Forelimb muscle (tissue), 1 donor: Measurements from ENCODE around the gene PAX3. TPM values are rescaled to one million over a fixed set of nuclear protein-coding genes. Genes with fewer than 3 reads are reported as not detected.

Experiments
- DNase-seq: peaks from one replicate; pipeline ENCODE4 v3.0.0-alpha.2; 2013; ENCODE audit warnings: low read depth
- polyA plus RNA-seq: library from polyadenylated mRNA; unstranded; fragments of 120-200 nt; gene quantifications from one replicate; pipeline ENCODE4 v1.2.1, GENCODE V29; 2013; ENCODE audit not compliant: insufficient read length

Gene PAX3
- polyA plus RNA-seq, 1 donor, result 1.5 TPM

GRCh38 chr2:222310747-222311318, 12.0 kb upstream of the PAX3 start:
- no peak for DNase-seq

- no peak for DNase-seq
These were observed 11.0 kb upstream of the PAX3 start for GRCh38 chr2:222309766-222310165.

- DNase-seq, result no peak
These were observed 10.6 kb upstream of the PAX3 start for GRCh38 chr2:222309361-222309760.

GRCh38 chr2:222307978-222308730, 9.4 kb upstream of the PAX3 start:
- DNase-seq, result no peak

- no peak for DNase-seq
These were observed 8.5 kb upstream of the PAX3 start for GRCh38 chr2:222307143-222307756.

GRCh38 chr2:222306393-222307142, 7.8 kb upstream of the PAX3 start:
- no peak for DNase-seq

GRCh38 chr2:222305516-222306392, 7.0 kb upstream of the PAX3 start:
- DNase-seq, result no peak

- DNase-seq, result no peak
These were observed 6.1 kb upstream of the PAX3 start for GRCh38 chr2:222304737-222305515.

- no peak for DNase-seq
These were observed 5.3 kb upstream of the PAX3 start for GRCh38 chr2:222303828-222304736.

- DNase-seq, result no peak
These were observed 4.4 kb upstream of the PAX3 start for GRCh38 chr2:222303045-222303827.

- no peak for DNase-seq
These were observed 3.6 kb upstream of the PAX3 start for GRCh38 chr2:222302178-222303018.

GRCh38 chr2:222301796-222302118, 3.0 kb upstream of the PAX3 start:
- DNase-seq, result no peak

- no peak for DNase-seq
These were observed 2.4 kb upstream of the PAX3 start for GRCh38 chr2:222301053-222301795.

GRCh38 chr2:222300726-222301052, 1.9 kb upstream of the PAX3 start:
- DNase-seq, result no peak

- no peak for DNase-seq
These were observed 1.3 kb upstream of the PAX3 start for GRCh38 chr2:222299906-222300725.

- DNase-seq, result no peak
These were observed 842 bp downstream of the PAX3 start for GRCh38 chr2:222298001-222298310.

GRCh38 chr2:222297600-222297935, 1.2 kb downstream of the PAX3 start:
- DNase-seq, result no peak
